NT2/D1 (cell line): ENCODE results near the gene NAA30.

ENCODE experiments used
- DNase-seq: peaks from one replicate; pipeline ENCODE4 v3.0.0-alpha.2; 2011; ENCODE audit warnings: low read depth, low spot score
- H3K27me3 ChIP-seq: 2 replicates; pipeline ENCODE4 v1.6.0; 2011; ENCODE audit warnings: mild to moderate bottlenecking; ENCODE audit not compliant: insufficient read length, insufficient read depth
- H3K36me3 ChIP-seq: 2 replicates; pipeline ENCODE4 v1.6.1; 2011; ENCODE audit warnings: mild to moderate bottlenecking, low read length, mixed read lengths; ENCODE audit not compliant: insufficient read depth, insufficient read length
- H3K4me1 ChIP-seq: 2 replicates; pipeline ENCODE4 v1.5.1; 2011; ENCODE audit not compliant: insufficient read depth, insufficient read length
- H3K4me3 ChIP-seq: 2 replicates; pipeline ENCODE4 v1.5.1; 2011; ENCODE audit warnings: low read depth; ENCODE audit not compliant: insufficient read length
- H3K9ac ChIP-seq: 2 replicates; pipeline ENCODE4 v1.6.0; 2011; ENCODE audit warnings: low read depth; ENCODE audit not compliant: insufficient read length
- H3K9me3 ChIP-seq: 2 replicates; pipeline ENCODE4 v1.5.1; 2011; ENCODE audit warnings: mild to moderate bottlenecking, low read length; ENCODE audit not compliant: insufficient read depth
- SUZ12 ChIP-seq: IDR thresholded peaks from 2 replicates; pipeline ENCODE4 v1.6.1; 2011; ENCODE audit not compliant: insufficient read length, insufficient read depth; ENCODE audit errors: extremely low read depth
- YY1 ChIP-seq: IDR thresholded peaks from 2 replicates; pipeline ENCODE4 v1.6.1; 2011; ENCODE audit not compliant: insufficient read length, insufficient read depth
- ZNF274 ChIP-seq: IDR thresholded peaks from 2 replicates; pipeline ENCODE4 v1.6.1; 2011; ENCODE audit warnings: mild to moderate bottlenecking, low read depth, low read length

Gene NAA30

GRCh38 chr14:57401501-57401900, 11.1 kb downstream of the NAA30 start:
- no peaks in the 10 kb centered on the region for H3K4me1 ChIP-seq
- H3K27me3 ChIP-seq = no peaks in the 10 kb centered on the region
- TF ChIP-seq ZNF274 = no peak
- no peak for TF ChIP-seq YY1
- TF ChIP-seq SUZ12 = no peak
- peaks cover 55% of the 10 kb centered on the region for H3K36me3 ChIP-seq
- no peaks in the 10 kb centered on the region for H3K9me3 ChIP-seq
- no peak overlapping the region for H3K4me3 ChIP-seq
- no peak for DNase-seq
- no peak overlapping the region for H3K9ac ChIP-seq

DNA sequence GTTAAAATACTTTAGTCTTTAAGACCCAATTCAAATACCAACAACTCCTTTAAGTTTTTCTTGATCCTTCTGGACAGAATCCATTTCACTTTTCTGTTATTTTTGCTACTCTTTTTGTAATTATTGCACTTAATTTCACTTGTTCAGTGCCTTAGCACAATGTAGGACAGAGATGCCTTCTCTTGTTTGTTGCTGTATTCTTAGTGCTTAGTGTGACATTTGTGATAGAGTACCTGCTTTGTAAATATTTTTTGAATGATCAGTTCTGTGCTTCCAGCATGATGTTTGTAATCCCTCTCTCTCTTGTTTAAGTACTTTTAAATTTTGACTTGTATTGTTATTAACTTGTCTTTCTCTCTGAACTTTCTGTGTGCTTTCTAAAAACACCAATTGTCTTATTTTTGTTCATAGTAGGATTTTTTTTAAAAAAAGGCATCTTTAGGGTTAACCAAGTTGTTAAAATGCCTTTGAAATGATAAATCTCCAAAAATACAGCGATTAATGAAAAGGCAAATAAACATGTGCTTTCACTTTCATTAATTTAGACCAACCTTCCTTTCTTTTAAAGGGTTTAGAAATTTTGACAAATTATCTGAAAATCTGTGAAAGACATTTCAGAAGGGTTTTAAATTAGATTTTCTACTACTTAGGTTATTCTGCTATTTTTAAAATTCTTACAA, 11.9 kb downstream of the NAA30 start:
- H3K36me3 ChIP-seq = peaks cover 51% of the 10 kb centered on the region
- no peaks in the 10 kb centered on the region for H3K9me3 ChIP-seq
- DNase-seq = no peak
- TF ChIP-seq ZNF274 = no peak
- no peak for TF ChIP-seq YY1
- TF ChIP-seq SUZ12 = no peak
- H3K4me1 ChIP-seq = no peaks in the 10 kb centered on the region
- no peaks in the 10 kb centered on the region for H3K27me3 ChIP-seq
- no peak overlapping the region for H3K4me3 ChIP-seq
- no peak overlapping the region for H3K9ac ChIP-seq

DNA sequence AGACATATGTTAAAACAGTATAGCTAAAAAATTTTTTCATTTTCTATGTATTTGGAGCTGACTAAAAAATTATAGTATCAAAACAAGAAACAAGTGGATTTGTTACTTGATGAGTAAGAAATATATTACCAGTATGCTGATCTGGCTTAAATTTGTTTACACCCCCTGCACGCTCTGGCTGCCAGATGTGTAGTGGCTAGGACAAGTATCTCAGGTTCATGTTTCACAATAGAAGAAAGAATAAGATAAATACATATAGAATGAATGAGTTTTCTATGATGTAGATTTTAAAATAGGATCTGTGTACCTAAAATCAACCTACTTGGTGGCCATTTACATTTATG, 13.1 kb downstream of the NAA30 start:
- Histone ChIP-seq H3K9ac (no peak overlapping the region), H3K4me1 (no peaks in the 10 kb centered on the region), H3K9me3 (no peaks in the 10 kb centered on the region), H3K4me3 (no peak overlapping the region), H3K36me3 (peaks cover 51% of the 10 kb centered on the region), H3K27me3 (no peaks in the 10 kb centered on the region)
- DNase-seq = no peak
- TF ChIP-seq YY1 (no peak), SUZ12 (no peak), ZNF274 (no peak)

DNA sequence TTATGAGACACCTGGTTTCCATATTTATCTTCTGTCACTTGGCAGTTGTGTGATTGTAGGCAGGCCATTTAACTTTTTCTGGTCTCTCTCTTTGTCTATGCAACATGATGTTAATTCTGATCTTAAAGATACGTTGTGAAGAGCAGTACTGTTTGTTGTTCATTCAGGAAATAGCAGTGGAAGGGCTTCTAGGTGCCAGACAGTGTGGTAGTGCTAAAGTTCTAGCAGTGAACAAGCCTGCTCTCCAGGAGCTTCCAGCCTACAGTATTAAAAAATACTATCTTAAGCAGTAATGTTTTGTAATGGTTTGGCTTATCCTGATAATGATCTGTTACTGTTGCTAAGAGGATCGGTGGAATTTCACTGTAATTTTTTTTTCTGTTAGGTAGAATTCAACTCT, 15.2 kb downstream of the NAA30 start:
- Histone ChIP-seq H3K4me3 (no peak overlapping the region), H3K4me1 (no peaks in the 10 kb centered on the region), H3K9ac (no peak overlapping the region), H3K27me3 (no peaks in the 10 kb centered on the region), H3K9me3 (no peaks in the 10 kb centered on the region), H3K36me3 (peaks cover 51% of the 10 kb centered on the region)
- DNase-seq = no peak
- no peak for TF ChIP-seq SUZ12
- TF ChIP-seq YY1 = no peak
- no peak for TF ChIP-seq ZNF274

- DNase-seq = no peak
- no peaks in the 10 kb centered on the region for H3K27me3 ChIP-seq
- H3K4me1 ChIP-seq = no peaks in the 10 kb centered on the region
- no peaks in the 10 kb centered on the region for H3K9me3 ChIP-seq
- no peak overlapping the region for H3K9ac ChIP-seq
- TF ChIP-seq SUZ12 = no peak
- TF ChIP-seq ZNF274 = no peak
- no peak for TF ChIP-seq YY1
- H3K4me3 ChIP-seq = no peak overlapping the region
- peaks cover 47% of the 10 kb centered on the region for H3K36me3 ChIP-seq
Measured at GRCh38 chr14:57408037-57408436, 17.7 kb downstream of the NAA30 start.

DNA sequence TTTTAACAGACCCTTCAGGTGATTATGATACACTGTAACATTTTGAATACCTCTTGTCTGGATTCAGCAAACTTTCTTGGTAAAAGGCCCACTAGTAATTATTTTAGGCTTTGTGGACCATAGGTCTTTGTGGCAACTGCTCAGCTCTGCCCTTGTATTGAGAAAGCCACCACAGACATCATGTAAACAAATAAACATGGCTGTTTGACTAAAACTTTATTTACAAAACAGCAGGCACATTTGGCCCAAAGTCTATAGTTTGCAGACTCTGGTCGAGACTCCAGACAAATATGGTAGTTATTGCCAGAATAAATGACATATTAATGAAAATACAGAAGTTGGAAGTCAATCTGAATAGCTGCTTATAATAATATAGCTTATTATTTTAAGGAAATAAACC, 18.2 kb downstream of the NAA30 start:
- no peaks in the 10 kb centered on the region for H3K27me3 ChIP-seq
- H3K36me3 ChIP-seq = peaks cover 45% of the 10 kb centered on the region
- H3K9me3 ChIP-seq = no peaks in the 10 kb centered on the region
- H3K4me1 ChIP-seq = no peaks in the 10 kb centered on the region
- DNase-seq = no peak
- no peak overlapping the region for H3K4me3 ChIP-seq
- TF ChIP-seq ZNF274 (no peak), YY1 (no peak), SUZ12 (no peak)
- H3K9ac ChIP-seq = no peak overlapping the region

- H3K4me3 ChIP-seq = no peak overlapping the region
- H3K36me3 ChIP-seq = peaks cover 28% of the 10 kb centered on the region
- no peaks in the 10 kb centered on the region for H3K27me3 ChIP-seq
- no peak overlapping the region for H3K9ac ChIP-seq
- H3K4me1 ChIP-seq = no peaks in the 10 kb centered on the region
- no peak for DNase-seq
- H3K9me3 ChIP-seq = no peaks in the 10 kb centered on the region
- TF ChIP-seq YY1 (no peak), ZNF274 (no peak), SUZ12 (no peak)
Measured at GRCh38 chr14:57412341-57412740, 22.0 kb downstream of the NAA30 start.

DNA sequence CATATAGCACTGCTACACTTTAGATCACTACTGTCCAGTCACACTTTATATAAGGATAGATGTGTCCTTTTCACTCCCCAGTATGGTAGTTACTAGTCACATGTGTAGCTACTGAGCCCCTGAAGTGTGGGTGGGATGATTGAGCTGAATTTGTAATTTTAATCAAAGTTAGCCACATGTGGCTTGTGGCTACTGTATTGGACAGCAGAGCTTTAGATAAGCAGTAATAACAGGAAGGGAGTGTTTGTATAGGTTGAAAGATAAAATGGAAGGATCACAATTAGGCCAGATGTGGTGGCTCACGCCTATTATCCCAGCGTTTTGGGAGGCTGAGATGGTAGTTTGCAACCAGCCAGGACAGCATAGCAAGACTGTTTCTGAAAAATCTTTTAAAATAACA, 23.5 kb downstream of the NAA30 start:
- Histone ChIP-seq H3K4me3 (no peak overlapping the region), H3K36me3 (peaks cover 20% of the 10 kb centered on the region), H3K4me1 (no peaks in the 10 kb centered on the region), H3K27me3 (no peaks in the 10 kb centered on the region), H3K9ac (no peak overlapping the region), H3K9me3 (no peaks in the 10 kb centered on the region)
- TF ChIP-seq SUZ12 (no peak), YY1 (no peak), ZNF274 (no peak)
- no peak for DNase-seq
